ENCODE data around the gene WWOX.
"Not testable (repeated sequence)": the region's sequence is repeated elsewhere in the genome, so short reads cannot be mapped to it uniquely, and the experiment has no call there.

The WWOX gene

GRCh38 chr16:78571898-78572358, 472.5 kb downstream of the WWOX start:
- no peak for DNase-seq (ENCODE audit: low read depth, low spot score)

- no peak for DNase-seq (ENCODE audit: low read depth, low spot score)
Observed at GRCh38 chr16:78574571-78574970, 475.1 kb downstream of the WWOX start.

GRCh38 chr16:78576941-78577340, 477.5 kb downstream of the WWOX start:
- DNase-seq (ENCODE audit: low read depth, low spot score): no peak

GRCh38 chr16:78577630-78578029, 478.2 kb downstream of the WWOX start:
- no peak for DNase-seq (ENCODE audit: low read depth, low spot score)

- DNase-seq (ENCODE audit: low read depth, low spot score): no peak
Observed at GRCh38 chr16:78579020-78579419, 479.6 kb downstream of the WWOX start.

GRCh38 chr16:78583441-78583840, 484.0 kb downstream of the WWOX start:
- DNase-seq (ENCODE audit: low read depth, low spot score): no peak

GRCh38 chr16:78584213-78584860, 484.9 kb downstream of the WWOX start:
- no peak for DNase-seq (ENCODE audit: low read depth, low spot score)

- DNase-seq (ENCODE audit: low read depth, low spot score): no peak
Observed at GRCh38 chr16:78584991-78585390, 485.5 kb downstream of the WWOX start.

GRCh38 chr16:78589331-78589730, 489.9 kb downstream of the WWOX start:
- DNase-seq (ENCODE audit: low read depth, low spot score): no peak

GRCh38 chr16:78591682-78592103, 492.2 kb downstream of the WWOX start:
- no peak for DNase-seq (ENCODE audit: low read depth, low spot score)

- no peak for DNase-seq (ENCODE audit: low read depth, low spot score)
Observed at GRCh38 chr16:78592111-78592510, 492.7 kb downstream of the WWOX start.

GRCh38 chr16:78593352-78593751, 493.9 kb downstream of the WWOX start:
- DNase-seq (ENCODE audit: low read depth, low spot score): no peak

GRCh38 chr16:78594191-78594590, 494.7 kb downstream of the WWOX start:
- no peak for DNase-seq (ENCODE audit: low read depth, low spot score)

GRCh38 chr16:78596348-78596995, 497.0 kb downstream of the WWOX start:
- DNase-seq (ENCODE audit: low read depth, low spot score): no peak

- no peak for DNase-seq (ENCODE audit: low read depth, low spot score)
Observed at GRCh38 chr16:78596996-78597422, 497.6 kb downstream of the WWOX start.

- no peak for DNase-seq (ENCODE audit: low read depth, low spot score)
Observed at GRCh38 chr16:78597809-78598570, 498.5 kb downstream of the WWOX start.

GRCh38 chr16:78599271-78599670, 499.8 kb downstream of the WWOX start:
- DNase-seq (ENCODE audit: low read depth, low spot score): no peak

- DNase-seq (ENCODE audit: low read depth, low spot score): not testable (repeated sequence)
Observed at GRCh38 chr16:78604423-78605062, 505.1 kb downstream of the WWOX start.

GRCh38 chr16:78605548-78606101, 506.2 kb downstream of the WWOX start:
- DNase-seq (ENCODE audit: low read depth, low spot score): no peak

- no peak for DNase-seq (ENCODE audit: low read depth, low spot score)
Observed at GRCh38 chr16:78606545-78606944, 507.1 kb downstream of the WWOX start.

- no peak for DNase-seq (ENCODE audit: low read depth, low spot score)
Observed at GRCh38 chr16:78607022-78607421, 507.6 kb downstream of the WWOX start.

GRCh38 chr16:78607465-78607864, 508.0 kb downstream of the WWOX start:
- no peak for DNase-seq (ENCODE audit: low read depth, low spot score)

All from brain pericyte (primary cell).